C4-2B (cell line): Measurements from ENCODE around the gene ZNF804A.

Experiments
- H3K27ac ChIP-seq: fragments of 450-650 bp; 2 replicates; pipeline ENCODE4 v1.5.1; 2017
- ZFX ChIP-seq: fragments of 450-650 bp; IDR thresholded peaks from 2 replicates; pipeline ENCODE4 v1.6.1; 2017
- TF ChIP-seq, protein P1 (sequence below): fragments of 450-650 bp; conservative IDR thresholded peaks from 2 replicates; pipeline ENCODE4 v1.5.1; 2017; ENCODE audit warnings: mild to moderate bottlenecking

The ZNF804A gene

DNA sequence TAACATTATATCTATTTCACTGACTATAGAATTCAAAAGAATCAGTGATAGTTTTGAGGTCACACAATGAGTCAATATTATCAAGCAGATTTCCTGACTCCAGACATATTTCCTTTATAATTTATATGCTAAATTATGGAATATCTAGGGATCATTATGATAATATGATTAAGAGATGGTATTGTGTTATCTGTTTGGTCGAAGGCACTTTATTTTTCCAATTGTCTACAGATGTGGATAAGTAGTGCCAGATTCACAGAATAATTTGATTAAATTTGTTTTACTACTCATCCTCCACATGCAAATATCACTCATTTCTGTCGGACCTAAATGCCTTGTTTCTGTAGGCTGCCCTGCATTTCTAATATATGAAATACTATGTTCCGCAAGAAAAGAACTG, 4.4 kb downstream of the ZNF804A start:
- TF ChIP-seq, protein P1, sequence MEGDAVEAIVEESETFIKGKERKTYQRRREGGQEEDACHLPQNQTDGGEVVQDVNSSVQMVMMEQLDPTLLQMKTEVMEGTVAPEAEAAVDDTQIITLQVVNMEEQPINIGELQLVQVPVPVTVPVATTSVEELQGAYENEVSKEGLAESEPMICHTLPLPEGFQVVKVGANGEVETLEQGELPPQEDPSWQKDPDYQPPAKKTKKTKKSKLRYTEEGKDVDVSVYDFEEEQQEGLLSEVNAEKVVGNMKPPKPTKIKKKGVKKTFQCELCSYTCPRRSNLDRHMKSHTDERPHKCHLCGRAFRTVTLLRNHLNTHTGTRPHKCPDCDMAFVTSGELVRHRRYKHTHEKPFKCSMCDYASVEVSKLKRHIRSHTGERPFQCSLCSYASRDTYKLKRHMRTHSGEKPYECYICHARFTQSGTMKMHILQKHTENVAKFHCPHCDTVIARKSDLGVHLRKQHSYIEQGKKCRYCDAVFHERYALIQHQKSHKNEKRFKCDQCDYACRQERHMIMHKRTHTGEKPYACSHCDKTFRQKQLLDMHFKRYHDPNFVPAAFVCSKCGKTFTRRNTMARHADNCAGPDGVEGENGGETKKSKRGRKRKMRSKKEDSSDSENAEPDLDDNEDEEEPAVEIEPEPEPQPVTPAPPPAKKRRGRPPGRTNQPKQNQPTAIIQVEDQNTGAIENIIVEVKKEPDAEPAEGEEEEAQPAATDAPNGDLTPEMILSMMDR = no peak
- TF ChIP-seq ZFX = no peak
- H3K27ac ChIP-seq = no peak overlapping the region

DNA sequence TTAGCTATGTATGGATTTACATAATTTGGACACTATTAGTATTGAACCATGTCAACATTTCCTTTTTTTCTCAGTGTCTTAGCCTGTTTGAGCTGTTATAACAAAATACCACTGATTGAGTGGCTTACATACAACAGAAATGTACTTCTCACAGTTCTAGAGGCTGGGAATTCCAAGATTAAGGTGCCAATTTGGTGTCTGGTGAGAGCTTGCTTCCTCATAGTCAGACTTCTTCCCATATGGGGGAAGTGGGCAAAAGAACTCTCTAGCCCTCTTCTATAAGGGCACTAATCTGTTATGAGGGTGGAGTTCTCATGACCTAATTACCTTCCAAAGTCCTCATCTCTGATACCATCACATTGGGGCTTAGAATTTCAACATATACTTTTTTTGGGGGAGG, 12.6 kb downstream of the ZNF804A start:
- H3K27ac ChIP-seq = no peak overlapping the region
- TF ChIP-seq ZFX = no peak
- TF ChIP-seq, protein P1 = no peak

GRCh38 chr2:184611361-184612085, 13.2 kb downstream of the ZNF804A start:
- TF ChIP-seq, protein P1 = peak; percentile 64
- TF ChIP-seq ZFX = no peak
- no peak overlapping the region for H3K27ac ChIP-seq

DNA sequence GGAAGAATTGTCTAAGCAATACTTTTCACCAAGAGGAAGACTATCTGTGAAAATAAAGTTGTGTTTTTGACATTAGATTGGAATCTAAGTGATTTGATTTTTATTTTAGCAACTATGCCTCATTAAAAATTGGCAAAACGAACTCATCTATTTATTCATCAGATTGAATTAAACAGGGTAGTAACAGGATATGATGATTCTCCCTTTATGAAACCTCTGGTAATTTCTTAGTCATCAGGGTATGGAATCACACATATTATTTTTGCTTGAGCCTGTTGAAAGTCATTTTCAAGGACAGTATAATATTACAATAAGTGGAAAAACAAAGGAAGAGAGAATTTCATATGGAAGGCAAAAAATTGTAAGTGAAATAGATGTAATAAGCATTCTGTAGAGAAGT, 22.0 kb downstream of the ZNF804A start:
- H3K27ac ChIP-seq = no peak overlapping the region
- TF ChIP-seq ZFX = no peak
- TF ChIP-seq, protein P1 = no peak

- TF ChIP-seq ZFX = no peak
- TF ChIP-seq, protein P1 = no peak
- H3K27ac ChIP-seq = no peak overlapping the region
Measured at GRCh38 chr2:184624311-184624710, 26.0 kb downstream of the ZNF804A start.

GRCh38 chr2:184628051-184628450, 29.7 kb downstream of the ZNF804A start:
- TF ChIP-seq, protein P1 = no peak
- TF ChIP-seq ZFX = no peak
- H3K27ac ChIP-seq = no peak overlapping the region

GRCh38 chr2:184633726-184634125, 35.4 kb downstream of the ZNF804A start:
- TF ChIP-seq, protein P1 = no peak; the same call in 1 of the 2 replicates
- no peak for TF ChIP-seq ZFX
- no peak overlapping the region for H3K27ac ChIP-seq
